Effector memory CD4-positive, alpha-beta T cell (primary cell): ENCODE results near the gene UROC1.

Experiments used
- DNase-seq, 3 donors: peaks; one replicate each; pipeline ENCODE4 v3.0.0-alpha.2; 2020
- H3K27ac ChIP-seq: 2 replicates; pipeline ENCODE4 v1.7.0; 2013; ENCODE audit warnings: mild to moderate bottlenecking, low read length, moderate library complexity; ENCODE audit not compliant: insufficient read depth, poor library complexity, severe bottlenecking
- H3K27me3 ChIP-seq: replicated peaks from 2 replicates; pipeline ENCODE4 v1.7.0; 2013; ENCODE audit warnings: mild to moderate bottlenecking, low read length; ENCODE audit not compliant: insufficient read depth, control insufficient read depth, poor library complexity, severe bottlenecking
- H3K36me3 ChIP-seq: 2 replicates; pipeline ENCODE4 v1.7.0; 2013; ENCODE audit warnings: mild to moderate bottlenecking, low read length, moderate library complexity; ENCODE audit not compliant: control insufficient read depth, insufficient read depth
- H3K4me1 ChIP-seq: 2 replicates; pipeline ENCODE4 v1.7.0; 2013; ENCODE audit warnings: low read length, mild to moderate bottlenecking; ENCODE audit not compliant: control insufficient read depth, insufficient read depth, poor library complexity, severe bottlenecking
- H3K4me3 ChIP-seq: 2 replicates; pipeline ENCODE4 v1.7.0; 2013; ENCODE audit warnings: low read length, low read depth, mild to moderate bottlenecking; ENCODE audit not compliant: insufficient read depth, poor library complexity, severe bottlenecking
- H3K9me3 ChIP-seq: 2 replicates; pipeline ENCODE4 v1.7.0; 2013; ENCODE audit warnings: mild to moderate bottlenecking, low read length, moderate library complexity; ENCODE audit not compliant: control insufficient read depth
- total RNA-seq, 3 donors: gene quantifications; one replicate each; lab custom pipeline; 2026; lab: John Stamatoyannopoulos, UW

Gene UROC1
- 0 reads per million in 3 donors for total RNA-seq

DNA sequence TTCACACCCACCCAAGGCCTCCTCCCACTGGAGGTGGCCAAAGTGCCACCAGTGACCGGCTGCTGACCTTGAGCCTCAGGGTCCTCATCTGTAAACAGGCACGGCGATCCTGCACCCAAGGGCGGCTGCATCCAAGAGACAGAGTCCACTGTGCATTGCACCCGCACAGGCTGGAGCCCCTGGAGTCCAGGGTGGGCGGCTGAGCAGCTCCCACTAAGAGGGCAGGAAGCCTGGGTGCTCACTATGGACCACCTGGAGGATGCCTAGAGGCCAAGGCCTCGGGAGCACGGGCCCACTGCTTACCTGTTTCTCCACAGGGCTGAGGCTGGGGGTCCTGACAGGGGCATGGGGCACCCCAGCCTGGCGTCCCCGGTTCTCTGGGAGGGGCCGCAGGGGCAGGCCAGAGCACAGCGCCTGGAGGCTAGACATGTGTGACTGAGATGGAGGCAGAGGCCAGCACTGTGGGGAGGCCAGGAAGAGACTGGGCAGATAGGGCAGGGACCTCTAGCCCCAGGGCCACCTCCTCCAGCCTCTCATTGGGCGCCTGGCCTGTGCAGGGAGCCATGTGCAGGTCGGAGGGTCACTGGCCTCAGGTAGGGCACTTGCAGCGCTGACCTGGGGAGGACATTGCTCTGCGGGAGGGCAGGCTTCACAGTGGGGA, at the start of gene UROC1:
TSS of gene UROC1 (minus strand) at position 483 of the 661 bp plus-strand sequence. CDS start at position 429, 54 bp downstream.
- H3K9me3 ChIP-seq, result no peaks in the 10 kb centered on the region
- DNase-seq, result no peak
- H3K4me3 ChIP-seq, result no peak within 1 kb of the TSS

DNA sequence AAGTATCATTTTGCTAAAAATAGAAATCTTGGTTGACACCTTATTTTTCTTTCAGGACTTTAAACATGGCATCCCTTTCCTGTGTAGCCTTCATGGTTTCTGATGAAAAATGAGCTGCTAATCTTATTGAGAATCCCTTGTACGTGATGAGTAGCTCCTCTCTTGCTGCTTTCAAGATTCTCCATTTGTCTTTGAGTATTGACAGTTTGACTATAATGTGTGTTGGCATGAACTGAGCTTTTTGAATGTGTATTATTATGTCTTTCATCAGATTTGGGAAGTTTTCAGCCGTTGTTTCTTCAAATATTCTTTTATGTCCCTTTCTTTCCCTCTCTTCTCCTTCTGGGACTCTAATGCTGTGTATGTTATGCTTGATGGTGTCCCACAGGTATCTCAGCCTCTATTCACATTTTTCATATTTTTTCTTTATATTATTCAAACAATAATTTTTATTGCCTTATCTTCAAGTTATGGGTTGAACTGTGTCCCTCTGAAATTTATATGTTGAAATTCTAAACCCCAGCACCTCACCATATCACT, 45.2 kb upstream of the UROC1 start:
- Histone ChIP-seq H3K27ac (no peak overlapping the region), H3K9me3 (no peaks in the 10 kb centered on the region), H3K27me3 (no peaks in the 10 kb centered on the region), H3K4me1 (no peaks in the 10 kb centered on the region), H3K4me3 (no peak overlapping the region), H3K36me3 (no peaks in the 10 kb centered on the region)
- no peak for DNase-seq

More for the DNA sequence above, at the start of gene UROC1:
- Histone ChIP-seq H3K27ac (no peak within 1 kb of the TSS), H3K36me3 (no peaks in the 10 kb centered on the region), H3K27me3 (no peaks in the 10 kb centered on the region), H3K4me1 (no peaks in the 10 kb centered on the region)

DNA sequence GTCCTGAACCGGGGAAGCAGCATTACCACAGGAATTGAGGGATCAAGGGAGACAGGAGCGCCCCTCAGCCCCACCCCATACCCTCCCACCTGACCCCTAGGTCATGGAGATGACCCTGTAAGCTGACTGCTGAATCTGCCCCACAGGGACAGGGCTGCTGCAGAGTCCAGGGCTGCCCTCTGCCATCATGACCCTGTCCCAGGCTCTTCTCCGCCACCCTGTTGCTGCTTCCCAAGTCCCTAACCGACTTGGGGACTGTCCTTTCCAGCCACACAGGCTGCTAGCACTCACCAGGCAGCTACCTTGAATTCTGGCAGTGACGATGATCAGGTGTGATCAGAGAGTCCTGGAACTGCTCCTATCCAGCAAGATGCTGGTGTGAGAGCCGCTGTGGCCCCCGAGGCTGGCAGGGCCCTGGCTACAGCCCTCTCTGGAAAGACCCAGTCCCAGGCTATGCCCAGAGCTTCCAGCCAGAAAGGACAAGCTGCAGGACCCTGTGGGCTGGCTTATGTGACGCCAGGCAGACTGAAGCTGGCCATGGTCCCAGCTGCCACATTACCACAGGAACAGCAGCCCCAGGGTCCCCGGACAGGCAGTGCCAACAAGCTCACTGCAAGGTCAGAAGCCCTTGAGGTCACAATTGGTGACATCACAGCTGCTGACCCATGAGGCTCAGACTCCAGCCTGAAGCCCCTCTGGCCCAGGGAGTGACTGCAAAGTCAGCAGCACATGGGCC, 40.9 kb upstream of the UROC1 start, which contains the start of gene C3orf22:
TSS of gene C3orf22 (minus strand) at position 597 of the 736 bp plus-strand sequence. CDS start 5,542 bp downstream, outside the sequence.
- H3K9me3 ChIP-seq, result no peaks in the 10 kb centered on the region
- H3K27me3 ChIP-seq, result no peaks in the 10 kb centered on the region
- no peak for DNase-seq
- no peak within 1 kb of the TSS for H3K4me3 ChIP-seq
- no peak within 1 kb of the TSS for H3K27ac ChIP-seq
- no peaks in the 10 kb centered on the region for H3K4me1 ChIP-seq
- no peaks in the 10 kb centered on the region for H3K36me3 ChIP-seq

DNA sequence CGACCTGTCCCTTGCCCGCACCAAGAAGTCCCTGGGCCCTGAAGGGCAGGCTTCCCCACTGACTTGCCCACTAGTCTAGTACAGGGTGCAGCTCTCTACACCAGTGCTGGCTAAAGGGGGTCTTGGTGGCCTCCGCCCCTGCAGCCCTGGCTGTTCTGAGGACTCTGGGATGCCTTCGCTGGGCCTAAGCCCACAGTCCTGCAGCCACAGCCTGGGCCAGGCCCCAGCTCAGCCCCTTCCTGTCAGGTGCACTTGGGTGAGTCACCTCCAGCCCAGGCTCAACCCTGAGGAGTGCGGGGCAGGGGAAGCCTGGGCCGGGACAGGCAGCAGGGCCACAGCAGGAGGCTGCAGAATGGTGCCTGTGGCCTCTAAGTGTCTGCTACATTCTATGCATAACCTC, 40.2 kb upstream of the UROC1 start:
- Histone ChIP-seq H3K27me3 (no peaks in the 10 kb centered on the region), H3K4me1 (no peaks in the 10 kb centered on the region), H3K4me3 (no peak overlapping the region), H3K36me3 (no peaks in the 10 kb centered on the region), H3K27ac (no peak overlapping the region), H3K9me3 (no peaks in the 10 kb centered on the region)
- DNase-seq, result no peak

DNA sequence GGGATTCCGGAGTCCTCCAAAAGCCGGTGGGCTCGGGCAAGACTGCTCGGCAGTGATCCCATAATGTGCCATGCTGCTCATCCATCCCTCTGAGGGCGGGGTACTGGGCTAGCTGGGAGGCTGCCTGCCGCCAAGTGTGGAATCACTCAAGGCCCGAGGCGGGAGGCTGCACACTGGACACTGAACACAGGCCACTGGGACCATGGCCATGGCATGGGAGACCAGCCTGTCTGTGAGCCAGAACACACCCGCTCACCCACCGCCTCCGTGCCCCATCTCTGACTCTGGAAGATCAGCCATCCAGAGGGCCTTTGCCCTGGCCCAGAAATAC, 39.8 kb upstream of the UROC1 start:
- Histone ChIP-seq H3K27me3 (no peaks in the 10 kb centered on the region), H3K36me3 (no peaks in the 10 kb centered on the region), H3K4me3 (no peak overlapping the region), H3K9me3 (no peaks in the 10 kb centered on the region), H3K27ac (no peak overlapping the region), H3K4me1 (no peaks in the 10 kb centered on the region)
- no peak for DNase-seq

GRCh38 chr3:126556637-126557414, 39.3 kb upstream of the UROC1 start:
- no peaks in the 10 kb centered on the region for H3K27me3 ChIP-seq
- no peaks in the 10 kb centered on the region for H3K36me3 ChIP-seq
- H3K4me1 ChIP-seq, result no peaks in the 10 kb centered on the region
- DNase-seq, result no peak
- H3K9me3 ChIP-seq, result no peaks in the 10 kb centered on the region
- H3K27ac ChIP-seq, result no peak overlapping the region
- no peak overlapping the region for H3K4me3 ChIP-seq

DNA sequence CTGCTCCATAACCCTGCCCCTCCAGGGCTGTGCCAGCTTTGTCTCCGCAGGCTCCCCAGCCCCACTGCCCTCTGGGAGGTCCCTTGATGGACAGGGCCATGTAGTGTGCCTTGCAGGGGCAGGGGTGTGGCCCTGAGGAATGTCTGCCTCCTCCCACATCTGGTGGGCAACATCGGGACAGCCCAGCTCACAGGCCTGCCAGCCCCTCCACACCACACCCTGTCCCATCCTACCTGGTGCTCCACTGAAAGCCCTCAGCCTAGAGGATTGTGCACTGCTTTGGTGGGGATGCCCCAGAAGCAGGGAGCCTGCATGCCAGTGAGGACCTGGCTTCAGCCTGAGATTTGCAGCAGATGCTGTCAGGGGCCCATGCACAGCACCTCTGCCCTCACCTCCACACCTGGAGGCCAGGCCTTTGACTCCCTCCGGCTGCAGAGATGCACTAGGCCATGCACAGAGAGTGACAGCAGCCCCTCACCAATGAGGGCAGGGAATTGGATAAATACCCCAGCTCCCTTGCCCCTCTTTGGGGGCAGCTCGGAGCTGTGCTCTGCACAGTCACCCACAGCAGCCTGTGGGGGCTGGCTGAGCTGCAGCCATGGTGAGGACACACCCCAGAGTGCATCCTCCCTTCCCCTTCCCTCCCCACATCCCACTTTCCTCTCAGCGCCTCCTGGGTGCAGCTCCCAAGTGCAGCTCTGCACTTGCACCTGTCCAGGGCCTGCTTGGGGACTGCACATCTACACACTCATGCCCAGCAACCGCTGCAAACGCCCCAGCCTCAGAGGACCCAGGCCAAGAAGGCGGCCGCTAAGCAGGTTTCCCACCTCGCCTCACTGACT, 38.4 kb upstream of the UROC1 start:
- H3K36me3 ChIP-seq, result no peaks in the 10 kb centered on the region
- no peaks in the 10 kb centered on the region for H3K27me3 ChIP-seq
- no peak for DNase-seq
- no peak overlapping the region for H3K27ac ChIP-seq
- no peaks in the 10 kb centered on the region for H3K9me3 ChIP-seq
- H3K4me3 ChIP-seq, result no peak overlapping the region
- no peaks in the 10 kb centered on the region for H3K4me1 ChIP-seq

GRCh38 chr3:126554560-126555525, 37.3 kb upstream of the UROC1 start:
- DNase-seq, result no peak
- H3K27me3 ChIP-seq, result no peaks in the 10 kb centered on the region

More at GRCh38 chr3:126554560-126555525, 37.3 kb upstream of the UROC1 start:
- Histone ChIP-seq H3K4me3 (no peak overlapping the region), H3K4me1 (no peaks in the 10 kb centered on the region), H3K9me3 (no peaks in the 10 kb centered on the region), H3K27ac (no peak overlapping the region), H3K36me3 (no peaks in the 10 kb centered on the region)
